Measurements from ENCODE around the gene MAP2K2.

GRCh38 chr19:4055209-4055552 lies 68.7 kb downstream of the MAP2K2 start:
- TF ChIP-seq CTCF (IDR thresholded peaks at IDR 0.05 in 4 of 5, conservative IDR thresholded peaks at IDR 0.05 in 1 of 5) (no peak), POLR2A (IDR thresholded peaks at IDR 0.05) (no peak)
